ACHN (cell line): ENCODE measurements around the gene CTNNA1.
A peak's percentile ranks its signal among the peaks of the same experiment; 100 is the strongest.
"Not testable (repeated sequence)": the region's sequence is repeated elsewhere in the genome, so short reads cannot be mapped to it uniquely, and the experiment has no call there.

ENCODE experiments used
- DNase-seq: peaks from one replicate; pipeline ENCODE4 v3.0.0-alpha.2; 2015
- in situ Hi-C: cut with HindIII; loops from 2 replicates; pipeline ENCODE4 v1.10.0; 2017; ENCODE audit warnings: low sequenced_read_pairs, low pct_ligation_motif_present, low pct_unique_long_range_greater_than_20kb

CTNNA1 gene

DNA sequence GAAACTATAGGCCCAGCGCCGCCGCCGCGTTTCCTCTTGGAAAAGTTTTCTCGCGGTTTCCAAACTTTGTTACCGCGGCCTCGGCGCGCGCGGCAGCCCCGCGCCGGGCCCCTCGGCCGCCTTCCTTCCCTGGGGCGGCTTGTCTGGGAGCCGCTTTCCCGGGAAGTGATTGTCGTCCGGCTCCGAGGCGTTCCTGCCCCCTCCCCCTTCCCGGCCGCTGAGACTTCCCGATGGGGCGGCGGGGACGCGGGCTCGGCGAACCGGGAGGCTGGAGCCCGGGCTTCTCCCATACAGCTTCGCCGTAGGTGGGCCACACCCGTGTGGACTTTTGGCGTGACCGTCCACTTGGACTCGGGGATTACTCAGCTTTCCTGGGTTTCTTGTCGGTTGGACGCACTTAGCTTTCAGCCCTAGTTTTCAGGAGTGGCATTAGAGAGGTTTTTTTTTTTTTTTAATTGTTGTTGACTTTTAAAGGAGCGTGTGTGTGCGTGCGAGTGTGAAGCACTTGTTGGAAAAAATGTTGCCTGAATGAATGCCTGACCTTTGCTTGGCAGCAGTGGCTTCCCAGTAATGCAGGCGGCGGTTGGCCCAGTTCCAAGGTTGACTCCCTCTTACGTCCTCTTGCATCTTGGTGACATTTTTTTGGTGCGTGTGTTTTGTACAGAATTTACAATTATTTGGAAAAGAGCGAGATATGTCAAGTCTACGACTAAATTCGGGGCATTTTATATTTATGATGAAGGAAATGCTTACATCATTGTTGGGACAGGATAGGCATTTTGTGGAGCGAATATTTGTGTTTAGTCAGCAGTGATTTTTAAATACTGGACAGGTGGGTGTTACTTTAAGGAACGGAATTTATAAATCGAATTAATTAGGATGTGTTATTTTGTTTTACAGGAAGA is 821 bp downstream of the CTNNA1 start:
- peak; percentile 82 for DNase-seq
- in situ Hi-C loops, result no loop called here

DNA sequence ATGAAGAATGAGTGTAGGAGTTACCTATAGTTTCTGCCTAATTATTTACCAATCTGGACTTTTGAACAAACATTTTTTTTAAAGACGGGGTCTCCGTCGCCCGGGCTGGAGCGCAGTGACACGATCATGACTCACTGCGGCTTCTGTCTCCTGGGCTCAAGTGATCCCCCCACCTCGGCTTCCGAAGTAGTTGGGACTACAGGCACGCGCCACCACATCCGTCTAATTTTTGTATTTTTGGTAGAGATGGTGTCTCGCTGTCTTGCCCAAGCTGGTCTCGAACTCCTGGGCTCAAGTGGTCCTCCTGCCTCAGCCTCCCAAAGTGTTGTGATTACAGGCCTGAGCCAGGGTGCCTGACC is 1.5 kb downstream of the CTNNA1 start:
- DNase-seq, result no peak
- in situ Hi-C loops, result no loop called here

DNA sequence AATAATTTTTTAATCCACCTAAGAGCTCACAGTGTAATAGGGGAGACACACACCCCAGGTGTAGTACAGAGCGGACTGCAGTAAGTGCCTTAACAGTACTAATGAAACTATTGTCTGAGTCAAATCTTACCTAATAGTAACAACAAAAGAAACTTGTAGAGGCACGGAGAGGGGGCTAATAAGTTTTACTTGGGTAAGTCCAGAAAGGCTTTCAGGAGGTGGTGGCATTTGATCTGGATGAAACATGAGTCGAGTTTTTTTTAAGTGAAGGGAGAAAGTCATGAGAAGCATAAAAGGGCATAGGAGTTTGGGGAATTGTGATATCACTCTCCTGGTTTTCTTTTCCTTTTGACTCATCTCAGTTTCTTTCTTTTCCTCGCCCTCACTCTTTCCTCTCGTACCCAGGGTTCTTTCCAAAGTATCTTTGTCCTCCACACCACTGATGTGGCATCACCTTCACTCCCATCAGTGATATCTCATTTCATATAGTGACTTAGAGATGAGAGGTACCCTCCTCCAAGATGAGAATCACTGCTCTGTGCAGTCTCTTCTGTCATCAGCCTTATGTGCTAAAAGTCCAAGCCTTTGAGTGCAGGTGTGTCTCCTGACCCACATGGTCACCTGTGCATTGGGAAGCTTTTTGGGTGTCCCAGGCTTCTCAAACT is 2.0 kb downstream of the CTNNA1 start:
- in situ Hi-C loops, result no loop called here
- DNase-seq, result no peak

DNA sequence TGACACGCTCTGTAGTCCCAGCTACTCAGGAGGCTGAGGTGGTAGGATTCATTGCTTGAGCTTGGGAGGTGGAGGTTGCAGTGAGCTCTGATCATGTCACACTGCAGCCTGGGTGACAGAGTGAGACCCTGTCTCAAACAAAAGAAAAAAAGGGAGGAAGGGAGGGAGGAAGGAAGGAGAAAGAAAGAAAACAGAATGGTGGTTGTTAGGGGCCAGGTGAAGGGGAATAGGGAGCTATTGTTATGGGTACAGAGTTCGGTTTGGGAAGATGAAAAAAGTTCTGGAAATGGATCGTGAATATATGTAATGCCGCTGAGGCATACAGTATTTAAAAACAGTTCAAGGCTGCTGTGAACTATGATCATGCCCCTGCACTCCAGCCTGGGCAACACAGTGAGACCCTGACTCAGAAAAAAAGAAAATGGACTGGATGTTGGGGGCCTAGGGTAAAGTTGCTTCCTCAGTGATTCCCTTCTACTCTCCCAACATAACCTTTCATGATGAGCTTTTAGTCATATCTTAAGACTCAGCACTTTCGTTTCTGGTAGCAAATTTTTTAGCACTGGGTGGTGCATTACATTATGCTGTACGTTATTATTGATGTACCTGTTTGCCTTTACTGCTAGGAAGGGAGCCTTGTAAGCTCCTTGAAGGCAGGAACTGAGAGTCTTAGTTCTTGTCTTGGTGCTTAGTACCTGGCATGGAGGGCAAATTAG is 4.0 kb downstream of the CTNNA1 start:
- DNase-seq, result no peak
- in situ Hi-C loops, result no loop called here

DNA sequence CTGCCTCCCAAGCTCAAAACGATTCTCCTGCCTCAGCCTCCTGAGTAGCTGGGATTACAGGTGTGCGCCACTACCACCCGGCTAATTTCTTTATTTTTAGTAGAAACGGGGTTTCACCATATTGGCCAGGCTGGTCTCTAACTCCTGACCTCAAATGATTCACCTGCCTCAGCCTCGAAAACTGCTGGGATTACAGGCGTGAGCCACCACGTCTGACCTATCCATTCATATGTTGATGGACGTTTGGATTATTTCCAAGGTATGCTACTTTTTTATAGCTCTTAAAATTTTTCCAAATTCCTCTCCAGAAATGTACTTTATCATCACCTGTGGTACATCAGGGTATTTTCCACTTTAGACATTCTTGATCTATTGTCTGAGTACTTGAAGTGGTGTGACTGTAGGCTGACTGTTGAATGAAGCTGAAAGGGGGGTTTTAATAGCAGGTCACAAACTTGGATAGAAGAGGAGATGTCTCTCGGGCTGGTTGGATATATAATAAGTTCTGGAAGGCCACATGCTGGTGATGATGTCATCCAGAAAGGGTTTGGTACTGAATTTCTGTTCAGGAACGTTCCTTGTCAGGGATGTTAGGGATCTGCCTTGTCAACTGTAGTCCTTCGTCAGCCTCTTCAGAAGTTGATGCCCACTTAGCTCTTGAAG is 7.4 kb downstream of the CTNNA1 start:
- DNase-seq, result no peak
- in situ Hi-C loops, result no loop called here

DNA sequence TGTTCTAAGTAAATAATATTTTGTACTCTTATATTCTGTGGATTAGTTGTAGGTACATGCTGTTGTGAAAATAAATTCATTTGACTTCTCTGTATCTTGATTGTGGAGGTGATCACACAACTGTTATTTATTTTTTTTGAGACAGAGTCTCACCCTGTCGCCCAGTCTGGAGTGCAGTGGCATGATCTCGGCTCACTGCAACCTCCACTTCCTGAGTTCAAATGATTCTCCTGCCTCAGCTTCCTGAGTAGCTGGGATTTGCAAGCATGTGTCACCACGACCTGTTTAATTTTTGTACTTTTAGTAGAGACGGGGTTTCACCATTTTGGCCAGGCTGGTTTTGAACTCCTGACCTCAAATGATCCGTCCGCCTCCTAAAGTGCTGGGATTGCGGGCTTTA is 7.9 kb downstream of the CTNNA1 start:
- DNase-seq, in situ Hi-C loops: not testable (repeated sequence)

DNA sequence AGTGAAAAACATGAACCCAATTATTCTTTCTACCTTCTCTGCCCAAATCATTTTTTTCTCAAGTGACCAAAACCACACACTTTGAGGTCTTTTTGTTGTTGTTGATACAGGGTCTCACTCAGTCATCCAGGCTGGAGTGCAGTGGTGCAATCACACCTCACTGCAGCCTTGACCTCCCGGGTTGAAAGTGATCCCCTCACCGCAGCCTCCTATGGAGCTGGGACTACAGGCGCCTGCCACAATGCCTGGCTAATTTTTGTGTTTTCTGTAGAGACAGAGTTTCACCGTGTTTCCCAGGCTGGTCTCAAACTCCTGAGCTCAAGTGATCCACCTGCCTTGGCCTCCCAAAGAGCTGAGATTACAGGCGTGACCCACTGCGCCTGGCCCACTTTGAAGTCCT is 8.4 kb downstream of the CTNNA1 start:
- DNase-seq, in situ Hi-C loops: not testable (repeated sequence)

DNA sequence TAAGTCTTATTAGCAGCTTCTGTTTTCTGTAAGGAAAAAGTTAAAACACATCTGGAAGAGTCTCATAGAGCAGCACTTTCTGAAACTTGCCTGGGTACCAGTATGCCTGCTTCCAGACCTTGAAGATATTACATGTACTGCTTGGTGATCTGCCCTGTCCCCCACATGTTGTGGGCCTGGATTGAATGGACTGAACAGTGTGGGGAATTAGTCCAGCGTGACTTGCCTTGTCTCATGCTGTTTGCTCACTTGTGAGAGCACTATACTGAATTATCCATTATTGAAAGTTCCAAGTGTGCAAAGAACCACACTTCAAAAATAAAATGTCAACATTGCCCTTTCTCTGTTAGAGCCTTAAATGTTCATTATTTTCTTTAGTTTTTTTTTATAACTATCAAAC is 8.9 kb downstream of the CTNNA1 start:
- in situ Hi-C loops, result no loop called here
- DNase-seq, result no peak

DNA sequence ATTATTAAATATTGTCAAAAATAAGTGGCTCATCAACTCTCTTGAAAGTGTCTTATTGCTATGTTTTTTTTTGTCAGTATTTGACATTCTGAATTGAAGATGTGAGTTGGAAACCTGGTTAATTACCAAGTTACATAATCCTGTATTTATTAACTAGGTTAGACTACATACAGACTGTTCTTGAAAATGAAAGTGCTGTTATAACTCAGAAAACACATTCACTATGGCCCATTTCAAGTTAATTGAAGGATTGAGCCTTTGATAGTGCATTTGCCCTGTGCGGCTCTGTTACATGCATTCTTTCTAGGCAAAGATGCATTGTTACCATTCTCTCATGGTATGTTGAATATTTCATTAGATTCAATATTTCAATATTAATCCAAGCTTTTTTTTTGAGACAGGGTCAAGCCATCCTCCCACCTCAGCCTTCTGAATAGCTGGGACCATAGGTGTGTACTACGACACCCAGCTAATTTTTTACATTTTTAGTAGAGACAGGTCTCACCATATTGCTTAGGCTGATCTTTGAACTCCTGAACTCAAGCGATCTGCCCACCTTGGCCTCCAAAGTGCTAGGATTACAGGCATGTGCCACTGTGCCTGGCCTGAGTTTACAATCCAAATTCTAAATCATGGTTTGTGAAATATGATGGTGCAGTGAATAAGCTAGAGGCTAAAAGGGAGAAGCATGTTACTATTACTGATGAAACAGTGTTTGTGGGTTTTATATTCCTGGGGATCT is 10.0 kb downstream of the CTNNA1 start:
- in situ Hi-C loops, result no loop called here
- no peak for DNase-seq

DNA sequence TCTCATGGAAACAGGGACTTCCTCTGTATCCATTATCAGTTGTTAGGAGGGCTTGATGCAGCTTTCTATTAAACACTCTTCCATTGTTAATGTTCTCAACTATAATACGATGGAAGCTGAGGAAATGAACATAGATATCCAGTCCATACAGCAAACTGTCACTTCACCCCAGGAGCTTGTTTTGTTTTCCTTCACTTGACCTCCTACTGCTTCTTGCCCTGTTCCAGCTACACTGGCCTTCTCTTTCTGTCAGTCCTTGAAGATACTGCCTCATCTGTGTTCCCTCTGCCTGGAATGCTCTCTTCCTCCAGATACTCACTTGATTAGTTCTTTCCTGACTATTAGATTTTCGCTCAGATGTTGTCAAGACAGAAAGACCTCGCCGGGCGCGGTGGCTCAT is 17.1 kb downstream of the CTNNA1 start:
- in situ Hi-C loops, result no loop called here
- no peak for DNase-seq

DNA sequence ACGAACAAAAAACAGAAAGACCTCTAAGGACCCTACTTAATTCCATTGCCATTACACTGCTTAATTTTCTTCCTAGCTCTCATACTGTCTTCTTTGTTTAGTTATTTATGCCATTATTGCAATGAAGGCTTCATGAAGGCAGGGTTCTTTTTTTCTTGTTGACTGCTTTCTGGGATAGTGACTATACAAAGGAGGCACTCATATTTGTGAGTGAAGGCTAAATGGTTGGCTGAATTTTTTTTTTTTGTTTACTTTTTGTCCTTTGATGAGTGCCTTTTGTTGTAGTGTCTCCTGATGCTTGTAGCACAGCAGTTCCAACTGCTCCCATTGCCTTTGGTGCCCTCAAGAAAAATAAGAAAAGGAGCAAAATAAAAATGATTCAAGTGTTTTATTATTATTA is 17.8 kb downstream of the CTNNA1 start:
- DNase-seq, result no peak
- in situ Hi-C loops, result no loop called here

DNA sequence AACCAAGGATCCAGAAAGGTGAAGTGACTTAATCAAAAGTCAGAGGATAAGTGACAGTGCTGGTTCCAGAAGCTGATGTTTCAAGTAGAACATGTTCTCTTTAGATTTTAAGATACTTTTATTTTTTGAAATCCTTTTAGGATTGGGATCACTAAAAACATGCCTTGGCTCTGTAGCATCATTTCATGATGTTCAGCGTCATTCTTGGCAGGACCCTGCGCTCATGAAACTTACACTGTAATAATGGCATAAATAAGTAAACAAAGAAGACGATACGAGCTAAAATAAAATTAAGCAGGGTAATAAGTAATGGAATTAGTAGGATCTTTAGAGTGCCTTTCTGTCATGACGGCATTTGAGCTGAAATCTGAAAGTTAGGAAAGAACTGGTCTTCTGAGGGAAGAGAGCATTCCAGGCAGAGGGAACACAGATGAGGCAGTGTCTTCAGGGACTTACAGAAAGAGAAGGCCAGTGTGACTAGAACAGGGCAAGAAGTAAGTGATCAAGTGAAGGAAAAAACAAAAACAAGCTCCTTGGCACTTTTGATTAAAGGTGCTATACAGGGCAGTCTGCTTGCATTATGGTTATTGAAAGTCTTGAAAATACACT is 19.9 kb downstream of the CTNNA1 start:
- in situ Hi-C loops, result no loop called here
- no peak for DNase-seq

DNA sequence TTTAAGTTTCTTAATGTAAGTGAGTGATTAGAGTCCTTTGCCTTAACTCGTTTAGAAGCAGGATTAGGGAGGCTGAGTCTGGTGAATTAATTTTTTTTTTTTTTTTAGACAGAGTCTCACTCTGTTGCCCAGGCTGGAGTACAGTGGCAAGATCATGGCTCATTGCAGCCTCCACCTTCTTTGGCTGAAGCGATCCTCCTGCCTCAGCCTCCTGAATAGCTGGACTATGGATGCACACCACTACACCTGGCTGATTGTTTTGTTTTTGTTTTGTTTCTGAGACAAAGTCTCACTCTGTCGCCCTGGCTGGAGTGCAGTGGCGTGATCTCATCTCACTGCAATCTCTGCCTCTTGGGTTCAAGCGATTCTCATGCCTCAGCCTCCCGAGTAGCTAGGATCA is 20.4 kb downstream of the CTNNA1 start:
- DNase-seq, in situ Hi-C loops: not testable (repeated sequence)

DNA sequence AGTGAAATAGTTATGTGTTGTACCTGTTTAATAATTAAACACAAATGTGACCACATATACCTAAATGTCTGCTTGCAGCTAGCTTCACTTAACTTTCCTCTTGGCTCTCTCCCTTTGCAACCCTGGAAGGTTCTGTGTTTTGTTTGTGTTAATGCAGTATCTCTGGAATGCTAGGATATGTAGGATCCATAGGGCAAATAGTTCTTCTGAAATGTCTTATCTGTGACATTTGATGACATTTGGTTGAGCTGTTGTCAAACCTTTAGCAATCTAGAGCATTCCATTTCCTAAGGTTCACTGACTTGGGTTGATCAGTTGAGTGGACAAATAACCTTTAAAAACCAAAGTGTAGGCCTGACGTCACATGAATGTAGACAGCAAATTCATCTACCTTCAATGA is 21.8 kb downstream of the CTNNA1 start:
- peak; percentile 39 for DNase-seq
- in situ Hi-C loops, result no loop called here

DNA sequence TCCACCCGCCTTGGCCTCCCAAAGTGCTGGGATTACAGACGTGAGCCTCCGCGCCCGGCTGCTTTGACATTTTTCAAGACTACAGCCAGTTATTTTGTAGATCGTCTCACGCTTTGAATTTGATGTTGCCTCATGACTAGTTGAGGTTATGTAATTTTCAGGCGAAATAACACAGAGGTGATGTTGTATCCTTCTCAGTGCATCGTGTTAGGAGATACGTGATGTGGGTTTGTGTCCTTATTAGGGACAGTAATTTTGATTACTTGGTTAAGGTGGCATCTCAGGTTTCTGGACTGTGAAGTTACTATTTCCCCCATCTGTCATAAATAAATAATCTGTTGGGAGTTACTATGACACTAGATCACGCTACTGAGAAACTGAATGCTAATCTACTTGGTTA is 25.0 kb downstream of the CTNNA1 start:
- no peak for DNase-seq
- in situ Hi-C loops, result no loop called here

DNA sequence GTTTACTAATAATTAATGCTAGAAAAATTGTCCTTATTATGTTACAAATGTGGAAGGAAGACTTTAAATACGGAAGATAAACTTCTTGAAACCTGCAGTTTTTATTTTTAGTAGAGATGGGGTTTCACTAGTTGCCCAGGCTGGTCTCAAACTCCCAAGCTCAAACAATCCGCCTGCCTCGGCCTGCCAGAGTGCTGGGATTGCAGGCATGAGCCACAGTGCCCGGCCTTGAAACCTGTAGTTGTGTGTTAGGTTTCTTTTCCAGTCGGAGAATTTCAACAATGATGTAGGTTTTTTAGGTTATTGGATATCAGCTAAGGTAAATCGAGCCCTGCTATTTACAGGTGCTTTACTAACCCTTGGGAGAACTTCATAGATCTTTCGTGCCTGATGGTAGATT is 30.8 kb downstream of the CTNNA1 start:
- in situ Hi-C loops, result no loop called here
- DNase-seq, result no peak

DNA sequence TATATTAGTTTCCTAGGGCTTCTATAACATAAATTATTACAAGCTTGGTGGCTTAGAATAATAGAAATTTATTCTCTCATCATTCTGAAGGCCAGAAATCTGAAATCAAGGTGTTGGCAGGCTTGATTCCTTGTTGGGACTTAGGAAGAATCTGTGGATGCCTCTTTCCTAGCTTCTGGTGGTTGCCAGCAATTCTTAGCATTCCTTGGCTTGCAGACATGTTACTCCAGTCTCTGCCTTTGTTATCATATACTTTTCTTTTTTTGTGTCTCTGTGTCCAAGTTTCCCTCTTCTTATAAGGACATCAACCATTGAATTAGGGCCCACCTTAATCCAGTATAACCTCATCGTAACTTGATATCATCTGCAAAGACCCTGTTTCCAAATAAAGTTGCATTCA is 31.4 kb downstream of the CTNNA1 start:
- in situ Hi-C loops, result no loop called here
- DNase-seq, result no peak

DNA sequence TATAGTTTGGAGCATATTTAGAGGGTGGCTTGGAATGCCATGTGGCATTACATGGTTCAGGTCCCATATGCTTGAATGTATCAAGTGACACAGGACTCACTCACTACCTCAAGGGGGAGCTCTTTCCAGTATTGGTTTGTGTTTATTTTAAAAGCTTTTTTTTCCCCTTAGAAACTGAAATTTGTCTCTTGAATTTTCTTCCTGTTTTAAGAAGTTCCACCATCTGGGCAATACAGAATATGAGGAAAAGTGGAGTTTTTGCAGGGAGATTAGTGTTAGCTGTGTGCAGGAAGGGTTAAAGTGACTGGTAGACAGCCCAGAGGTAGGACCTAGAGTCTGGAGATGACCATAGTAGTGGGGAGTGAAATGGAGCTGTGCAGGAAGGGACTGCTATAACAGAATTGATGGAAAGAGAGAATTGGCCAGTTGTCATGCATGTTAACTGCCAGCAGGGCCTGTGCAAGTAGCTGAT is 36.6 kb downstream of the CTNNA1 start:
- DNase-seq, result peak; percentile 45

More for the DNA sequence above, 36.6 kb downstream of the CTNNA1 start:
- in situ Hi-C loops, result no loop called here
